Lower lobe of right lung (tissue), 2 donors: ENCODE data around the gene ITPK1. TPM values are rescaled to one million over a fixed set of nuclear protein-coding genes. Genes with fewer than 3 reads are reported as not detected.

Source experiments
- ATAC-seq, 2 donors: fragments of 200-7000 bp; cut with Tn5 transposase; one replicate each; pipeline ENCODE4 v1.9.1; 2020 to 2022; ENCODE audit warnings: mild to moderate bottlenecking in 2 of 2, moderate library complexity in 2 of 2
- DNase-seq: peaks from one replicate; pipeline ENCODE4 v3.0.0-alpha.2; 2020
- H3K27ac ChIP-seq: fragments of 200-600 bp; one replicate; pipeline ENCODE4 v1.8.0; 2022
- H3K27me3 ChIP-seq: fragments of 200-600 bp; one replicate; pipeline ENCODE4 v1.8.0; 2022; ENCODE audit warnings: low read depth
- H3K36me3 ChIP-seq: fragments of 200-600 bp; one replicate; pipeline ENCODE4 v1.8.0; 2022; ENCODE audit warnings: mild to moderate bottlenecking
- H3K4me1 ChIP-seq: fragments of 200-600 bp; one replicate; pipeline ENCODE4 v1.8.0; 2022
- H3K4me3 ChIP-seq: fragments of 200-600 bp; one replicate; pipeline ENCODE4 v1.8.0; 2022; ENCODE audit warnings: mild to moderate bottlenecking
- H3K9me3 ChIP-seq: fragments of 200-600 bp; one replicate; pipeline ENCODE4 v1.8.0; 2022
- intact Hi-C: fragments of 100-400 bp; cut with DNase I; formaldehyde crosslinking; loops from one replicate; pipeline ENCODE4 v1.11.0; 2022
- total RNA-seq: library from RNA; stranded (reverse); fragmentation: NEBNext Ultra II Directional; extraction: Animal tissue kit (Norgen Biotek cat#: 25700); gene quantifications from one replicate; pipeline ENCODE4 v1.2.1, GENCODE V29; 2021
- TF ChIP-seq, protein P1 (sequence below): fragments of 200-600 bp; IDR thresholded peaks from one replicate; pipeline ENCODE4 v1.8.0; 2022; ENCODE audit warnings: antibody characterized with exemption, mild to moderate bottlenecking
- donor health status: DM: no; HTN: yes; CAD: no; lungs with severe emphysema.

ITPK1 gene
- total RNA-seq, 1 donor from 2014 or later: 129 TPM

DNA sequence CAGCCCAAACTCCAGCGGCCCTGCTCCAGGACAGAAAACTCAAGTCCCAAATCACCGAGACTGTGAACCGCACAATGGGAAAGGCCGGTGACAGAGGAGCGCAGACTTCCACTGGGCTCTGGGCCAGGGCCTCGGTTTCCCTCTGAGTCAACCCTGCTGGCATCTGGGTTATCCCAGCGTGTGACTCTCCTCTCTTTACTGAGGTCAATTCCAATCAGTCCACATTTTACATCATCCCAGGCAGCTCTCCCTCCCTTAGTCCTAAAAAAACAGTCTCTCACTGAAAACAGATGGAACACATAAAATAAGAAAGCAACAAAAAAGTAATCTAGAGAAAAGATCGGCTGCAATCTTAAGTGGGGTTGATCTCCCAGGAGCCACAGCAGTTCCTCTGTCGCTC lies 36.9 kb downstream of the ITPK1 start:
- DNase-seq (no peak), ATAC-seq (no peak)
- peaks cover 41% of the 10 kb centered on the region for H3K4me1 ChIP-seq
- no peaks in the 10 kb centered on the region for H3K27me3 ChIP-seq
- TF ChIP-seq, protein P1, sequence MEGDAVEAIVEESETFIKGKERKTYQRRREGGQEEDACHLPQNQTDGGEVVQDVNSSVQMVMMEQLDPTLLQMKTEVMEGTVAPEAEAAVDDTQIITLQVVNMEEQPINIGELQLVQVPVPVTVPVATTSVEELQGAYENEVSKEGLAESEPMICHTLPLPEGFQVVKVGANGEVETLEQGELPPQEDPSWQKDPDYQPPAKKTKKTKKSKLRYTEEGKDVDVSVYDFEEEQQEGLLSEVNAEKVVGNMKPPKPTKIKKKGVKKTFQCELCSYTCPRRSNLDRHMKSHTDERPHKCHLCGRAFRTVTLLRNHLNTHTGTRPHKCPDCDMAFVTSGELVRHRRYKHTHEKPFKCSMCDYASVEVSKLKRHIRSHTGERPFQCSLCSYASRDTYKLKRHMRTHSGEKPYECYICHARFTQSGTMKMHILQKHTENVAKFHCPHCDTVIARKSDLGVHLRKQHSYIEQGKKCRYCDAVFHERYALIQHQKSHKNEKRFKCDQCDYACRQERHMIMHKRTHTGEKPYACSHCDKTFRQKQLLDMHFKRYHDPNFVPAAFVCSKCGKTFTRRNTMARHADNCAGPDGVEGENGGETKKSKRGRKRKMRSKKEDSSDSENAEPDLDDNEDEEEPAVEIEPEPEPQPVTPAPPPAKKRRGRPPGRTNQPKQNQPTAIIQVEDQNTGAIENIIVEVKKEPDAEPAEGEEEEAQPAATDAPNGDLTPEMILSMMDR: no peak
- H3K36me3 ChIP-seq: no peaks in the 10 kb centered on the region
- H3K9me3 ChIP-seq: no peaks in the 10 kb centered on the region
- intact Hi-C loops: no loop called here
- H3K27ac ChIP-seq: no peak overlapping the region
- no peak overlapping the region for H3K4me3 ChIP-seq

DNA sequence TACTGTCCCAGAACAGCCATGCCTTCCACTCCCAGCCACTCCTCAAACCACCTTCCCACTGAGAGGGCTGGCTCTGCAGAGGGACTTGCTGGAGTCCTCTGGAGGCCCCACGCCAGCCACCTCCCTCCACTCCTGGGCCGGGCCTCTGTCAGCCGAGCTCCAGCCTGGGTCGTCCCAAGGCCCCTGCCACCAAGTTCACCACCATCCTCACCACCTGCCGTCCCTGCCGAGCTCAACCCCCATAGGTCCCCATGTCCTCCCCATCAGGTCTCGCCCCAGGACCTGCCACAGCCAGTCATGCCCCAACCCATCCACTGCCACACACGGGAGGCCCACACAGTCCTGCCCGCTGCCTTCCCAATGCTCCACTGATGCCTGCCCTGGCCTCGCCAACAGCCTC lies 39.0 kb downstream of the ITPK1 start:
- intact Hi-C loops: no loop called here
- no peak for DNase-seq
- Histone ChIP-seq H3K36me3 (no peaks in the 10 kb centered on the region), H3K9me3 (no peaks in the 10 kb centered on the region), H3K4me3 (no peak overlapping the region), H3K27me3 (no peaks in the 10 kb centered on the region), H3K27ac (no peak overlapping the region), H3K4me1 (peaks cover 43% of the 10 kb centered on the region)
- TF ChIP-seq, protein P1: no peak
- ATAC-seq: no peak

DNA sequence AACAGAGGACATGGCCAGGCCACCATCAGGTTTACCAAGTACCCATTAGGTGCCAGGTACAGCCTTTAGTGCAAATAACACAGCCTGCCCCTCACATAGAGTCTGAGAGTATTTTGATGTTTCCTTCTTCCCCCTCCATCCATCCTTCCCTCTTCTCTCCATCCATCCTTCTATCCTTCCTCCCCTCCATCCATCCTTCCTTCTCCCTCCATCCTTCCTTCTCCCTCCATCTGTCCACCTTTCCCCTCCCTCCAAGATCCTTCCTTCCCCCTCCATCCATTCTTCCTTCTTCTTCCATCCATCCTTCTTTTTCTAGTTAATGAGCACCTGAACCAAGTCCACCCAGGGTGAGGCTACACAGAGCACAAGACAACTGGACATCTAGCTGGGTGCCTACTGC lies 39.8 kb downstream of the ITPK1 start:
- H3K27ac ChIP-seq: no peak overlapping the region
- H3K36me3 ChIP-seq: no peaks in the 10 kb centered on the region
- ATAC-seq: no peak
- H3K4me3 ChIP-seq: no peak overlapping the region
- no peaks in the 10 kb centered on the region for H3K27me3 ChIP-seq
- DNase-seq: no peak
- TF ChIP-seq, protein P1: no peak
- intact Hi-C loops: no loop called here
- peaks cover 43% of the 10 kb centered on the region for H3K4me1 ChIP-seq
- H3K9me3 ChIP-seq: no peaks in the 10 kb centered on the region

DNA sequence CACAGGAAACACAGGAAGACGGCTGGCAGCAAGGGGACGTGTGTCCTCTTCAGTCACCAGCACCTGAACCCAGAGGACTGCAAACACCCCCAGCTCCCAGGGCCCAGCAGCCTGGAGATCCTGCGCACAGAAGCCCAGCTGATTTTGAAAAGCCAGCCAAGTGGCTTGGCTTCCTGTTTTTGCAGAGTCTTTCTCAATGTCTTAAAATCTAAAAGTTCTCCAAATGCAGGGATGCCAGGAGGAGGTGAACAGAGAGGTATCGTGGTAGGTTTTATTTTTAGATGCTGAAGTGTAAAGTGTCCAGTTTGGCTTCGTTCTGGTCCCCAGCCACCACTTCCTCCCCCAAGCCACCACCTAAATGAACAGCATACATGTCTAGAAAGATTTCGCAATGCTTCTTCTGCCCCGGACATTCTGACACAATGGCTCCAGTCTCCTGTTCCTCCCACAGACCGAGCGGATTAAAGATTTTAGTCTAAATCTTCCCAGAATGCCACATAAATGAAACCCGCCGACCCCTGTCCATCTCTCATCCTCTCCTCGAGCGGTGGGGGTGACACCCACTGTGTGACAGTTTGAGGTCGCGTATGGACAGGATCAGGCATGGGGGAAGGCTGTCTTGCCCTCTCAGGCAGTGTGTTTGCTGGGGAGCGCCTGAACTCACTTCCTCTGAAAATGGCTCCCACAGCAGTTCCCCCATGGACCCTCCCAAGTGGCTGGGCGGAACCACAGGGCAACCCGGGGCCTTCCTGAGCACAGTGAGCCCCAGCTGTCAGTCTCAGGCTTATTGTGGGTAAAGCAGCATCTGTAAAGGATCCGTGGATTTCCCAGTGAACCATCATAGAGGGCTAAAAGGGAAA lies 41.6 kb downstream of the ITPK1 start:
- intact Hi-C loops: no loop called here
- H3K27me3 ChIP-seq: no peaks in the 10 kb centered on the region
- peak overlapping the region; percentile 72 for H3K27ac ChIP-seq
- H3K4me1 ChIP-seq: peaks cover 41% of the 10 kb centered on the region
- H3K4me3 ChIP-seq: peak overlapping the region; percentile 6
- H3K36me3 ChIP-seq: no peaks in the 10 kb centered on the region
- DNase-seq: peak; percentile 70
- H3K9me3 ChIP-seq: no peaks in the 10 kb centered on the region
- TF ChIP-seq, protein P1: no peak
- peak; percentile 80 to 81 for ATAC-seq

DNA sequence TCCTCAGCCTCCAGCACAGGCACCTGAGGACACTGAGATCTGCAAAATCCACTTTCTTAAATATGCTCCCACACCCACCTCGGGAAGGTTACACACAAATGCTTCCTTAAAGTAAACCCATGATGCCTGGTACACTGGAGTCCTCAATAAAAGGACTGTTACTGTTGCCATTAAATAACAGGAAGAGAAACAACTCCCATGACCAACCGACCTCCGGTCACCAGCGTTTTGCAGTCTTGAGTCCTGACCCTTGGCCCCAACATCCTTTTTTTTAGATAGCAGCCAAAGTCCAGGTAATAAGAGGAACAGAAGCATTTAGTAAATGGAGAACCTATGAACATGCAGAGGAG lies 42.4 kb downstream of the ITPK1 start:
- DNase-seq: no peak
- Histone ChIP-seq H3K4me1 (peaks cover 35% of the 10 kb centered on the region), H3K27me3 (no peaks in the 10 kb centered on the region), H3K36me3 (no peaks in the 10 kb centered on the region), H3K4me3 (no peak overlapping the region), H3K27ac (peak overlapping the region; percentile 72), H3K9me3 (no peaks in the 10 kb centered on the region)
- ATAC-seq: peak; percentile 53 to 61
- TF ChIP-seq, protein P1: no peak
- intact Hi-C loops: no loop called here
